Endometrium (tissue), 2 donors: ENCODE data around the gene SYT10.
"Not testable (repeated sequence)": the region's sequence is repeated elsewhere in the genome, so short reads cannot be mapped to it uniquely, and the experiment has no call there.

Source experiments
- FAIRE-seq: peaks from 2 replicates; lab custom pipeline; 2012; peaks lifted over from hg19 to GRCh38; lab: Jason Lieb, UNC
- donor health status: control.
- donor health status: control.

Gene SYT10

DNA sequence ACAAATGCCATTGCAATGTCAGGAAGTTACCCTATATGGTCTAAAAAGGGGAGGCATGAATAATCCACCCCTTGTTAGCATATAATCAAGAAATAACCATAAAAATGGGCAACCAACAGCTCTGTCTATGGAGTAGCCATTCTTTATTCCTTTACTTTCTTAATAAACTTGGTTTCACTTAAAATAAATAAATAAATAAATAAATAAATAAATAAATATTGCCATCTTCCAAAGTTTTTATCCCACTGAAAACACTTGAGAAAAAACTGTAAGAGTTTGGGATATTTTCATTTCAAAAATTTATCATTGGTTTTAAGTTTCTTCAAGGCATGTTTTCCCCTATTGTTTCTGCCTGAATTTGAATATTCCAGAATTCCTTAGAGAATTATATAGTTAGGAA is 89.8 kb downstream of the SYT10 start:
- no peak for FAIRE-seq

- FAIRE-seq, result not testable (repeated sequence)
Observed at GRCh38 chr12:33331961-33332398, 107.6 kb downstream of the SYT10 start.

DNA sequence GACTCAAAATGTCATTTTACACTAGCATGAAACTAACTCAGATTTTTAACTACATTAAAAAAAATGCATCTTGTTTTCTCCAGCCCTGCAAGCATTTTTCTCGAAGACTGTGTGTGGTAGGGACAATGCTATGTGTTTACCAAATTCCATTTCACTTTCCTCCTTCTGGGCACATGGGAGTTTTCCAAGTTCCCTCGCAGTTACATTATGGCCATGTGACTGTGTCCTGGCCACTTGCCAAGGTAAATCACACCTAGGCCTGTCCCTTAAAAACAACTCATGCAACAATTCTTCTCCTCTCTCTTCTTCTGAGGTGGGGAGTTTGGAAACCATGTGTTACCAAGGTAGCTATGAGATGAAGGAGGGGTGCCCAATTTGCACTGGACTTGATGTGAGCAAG is 108.7 kb downstream of the SYT10 start:
- no peak for FAIRE-seq
